Measurements from ENCODE around the gene DHDH. TPM values are rescaled to one million over a fixed set of nuclear protein-coding genes. Genes with fewer than 3 reads are reported as not detected.
A peak's percentile ranks its signal among the peaks of the same experiment; 100 is the strongest.

The DHDH gene
- total RNA-seq, 1 donor from 2014 or later = not detected

DNA sequence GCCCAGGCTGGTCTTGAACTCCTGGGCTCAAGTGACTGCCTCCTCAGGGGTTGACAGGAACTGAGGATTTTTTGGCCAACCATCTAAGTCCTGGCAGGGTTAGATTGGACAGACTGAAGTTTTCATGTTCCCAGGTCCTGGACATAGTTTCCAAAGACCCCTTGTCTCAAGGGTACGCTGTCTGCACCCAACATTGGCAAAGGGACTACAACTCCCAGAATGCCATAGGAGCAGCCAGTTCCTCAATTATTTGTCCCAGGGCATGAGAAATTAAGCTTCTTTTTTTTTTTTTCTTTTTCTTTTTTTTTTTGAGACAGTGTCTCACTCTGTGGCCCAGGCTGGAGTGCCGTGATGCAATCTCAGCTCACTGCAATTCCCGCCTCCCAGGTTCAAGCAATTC lies 52.7 kb downstream of the DHDH start:
- DNase-seq (no peak), ATAC-seq (no peak)
- intact Hi-C loops (cut with micrococcal nuclease) = no loop called here

DNA sequence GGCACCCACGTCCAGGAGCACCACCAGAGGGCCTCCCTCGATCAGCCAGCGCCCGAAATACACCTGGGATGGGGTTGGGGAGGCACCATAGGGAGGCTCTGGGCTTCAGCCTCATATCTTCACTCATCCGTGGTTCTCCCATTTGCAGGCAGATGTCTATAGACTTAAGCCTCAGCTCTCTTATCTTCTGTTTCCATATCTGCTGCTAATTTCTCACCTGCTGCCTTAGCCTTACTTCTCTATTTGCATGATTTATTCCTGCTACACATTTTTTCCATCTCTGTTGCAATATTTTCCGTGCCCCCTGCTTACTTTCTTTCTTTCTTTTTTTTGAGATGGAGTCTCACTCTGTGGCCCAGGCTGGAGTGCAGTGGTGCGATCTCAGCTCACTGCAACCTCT lies 53.8 kb downstream of the DHDH start:
- no peak for DNase-seq
- intact Hi-C loops (cut with micrococcal nuclease) = no loop called here
- no peak for ATAC-seq

DNA sequence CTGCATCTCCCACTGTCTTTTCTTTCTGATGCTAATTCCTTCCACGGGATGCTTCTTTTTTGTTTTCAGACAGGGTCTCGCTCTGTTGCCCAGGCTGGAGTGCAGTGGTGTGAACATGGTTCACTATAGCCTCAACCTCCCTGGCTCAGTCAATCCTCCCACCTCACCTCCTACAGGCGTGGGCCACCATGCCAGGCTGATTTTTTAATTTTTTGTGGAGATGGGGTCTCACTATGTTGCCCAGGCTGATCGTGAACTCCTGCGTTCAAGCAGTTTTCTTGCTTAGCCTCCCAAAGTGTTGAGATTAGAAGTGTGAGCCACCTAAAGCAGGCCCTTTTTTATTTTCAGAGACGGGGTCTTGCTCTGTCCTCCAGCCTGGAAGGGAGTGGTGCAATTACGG lies 54.8 kb downstream of the DHDH start:
- intact Hi-C loops (cut with micrococcal nuclease) = no loop called here
- DNase-seq (no peak), ATAC-seq (no peak)

DNA sequence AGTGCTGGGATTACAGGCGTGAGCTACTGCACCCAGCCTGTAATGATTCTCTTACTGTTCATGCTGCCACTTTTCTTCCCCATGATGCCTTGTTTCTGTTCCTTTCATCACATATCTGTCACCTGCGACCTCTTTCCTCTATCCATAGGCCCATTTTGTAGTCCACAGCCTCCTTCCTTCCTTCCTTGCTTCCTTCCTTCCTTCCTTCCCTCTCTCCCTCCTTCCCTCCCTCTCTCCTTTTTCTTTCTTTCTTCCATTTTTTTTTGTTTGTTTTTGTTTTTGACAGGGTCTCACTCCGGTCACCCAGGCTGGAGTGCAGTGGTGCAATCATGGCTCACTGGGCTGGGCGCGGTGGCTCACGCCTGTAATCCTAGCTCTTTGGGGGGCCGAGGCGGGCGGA lies 55.4 kb downstream of the DHDH start:
- intact Hi-C loops (cut with micrococcal nuclease) = no loop called here
- DNase-seq (no peak), ATAC-seq (no peak)

DNA sequence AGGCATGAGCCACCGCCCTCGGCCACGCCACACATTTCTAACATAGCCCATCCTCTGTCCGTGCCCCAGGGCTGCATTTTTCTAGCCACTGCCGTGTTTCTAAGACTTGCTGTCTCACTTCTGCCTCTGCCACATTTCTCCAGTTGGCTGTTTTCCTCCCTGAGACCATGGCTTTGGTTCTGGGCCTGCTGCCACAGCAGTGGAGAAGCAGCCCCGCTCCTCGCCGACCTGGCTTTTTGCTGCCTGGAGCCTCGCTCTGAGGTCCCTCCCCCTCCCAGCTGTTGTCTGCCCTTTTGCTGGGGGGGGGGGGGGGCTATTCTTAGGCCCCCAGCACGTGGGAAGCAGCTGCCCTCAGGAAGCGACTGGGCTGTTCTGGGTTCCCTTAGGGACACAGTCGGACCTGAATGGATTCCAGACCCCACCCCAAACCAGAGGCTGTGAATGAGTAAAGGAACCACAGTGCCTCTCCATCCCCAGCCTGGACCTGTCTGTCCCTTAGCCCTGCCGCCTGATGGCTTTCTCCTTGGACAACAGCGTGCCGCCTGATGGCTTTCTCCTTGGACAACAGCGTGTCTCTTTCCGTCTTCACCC lies 56.3 kb downstream of the DHDH start:
- intact Hi-C loops (cut with micrococcal nuclease) = no loop called here
- DNase-seq (peak; percentile 63), ATAC-seq (peak; percentile 7)

DNA sequence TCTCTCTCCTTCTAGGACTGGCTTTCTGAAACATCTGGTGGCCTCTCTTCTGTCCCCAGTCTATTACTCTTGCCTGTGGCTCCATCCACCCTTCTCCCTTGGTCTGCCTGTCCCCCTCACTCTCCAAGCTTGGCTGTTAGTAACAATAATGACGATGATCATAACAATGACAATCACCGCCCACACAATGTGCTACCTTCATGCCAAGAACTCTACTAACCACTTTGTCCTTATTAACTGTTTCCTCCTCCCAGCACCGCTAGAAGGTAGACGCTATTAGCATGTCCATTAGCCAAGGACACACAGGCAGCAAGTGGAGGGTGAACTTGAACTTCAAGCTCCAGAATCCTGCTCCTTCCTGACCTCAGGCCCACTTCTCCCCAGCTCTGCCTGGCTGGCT lies 56.9 kb downstream of the DHDH start:
- intact Hi-C loops (cut with micrococcal nuclease) = no loop called here
- ATAC-seq = no peak

DNA sequence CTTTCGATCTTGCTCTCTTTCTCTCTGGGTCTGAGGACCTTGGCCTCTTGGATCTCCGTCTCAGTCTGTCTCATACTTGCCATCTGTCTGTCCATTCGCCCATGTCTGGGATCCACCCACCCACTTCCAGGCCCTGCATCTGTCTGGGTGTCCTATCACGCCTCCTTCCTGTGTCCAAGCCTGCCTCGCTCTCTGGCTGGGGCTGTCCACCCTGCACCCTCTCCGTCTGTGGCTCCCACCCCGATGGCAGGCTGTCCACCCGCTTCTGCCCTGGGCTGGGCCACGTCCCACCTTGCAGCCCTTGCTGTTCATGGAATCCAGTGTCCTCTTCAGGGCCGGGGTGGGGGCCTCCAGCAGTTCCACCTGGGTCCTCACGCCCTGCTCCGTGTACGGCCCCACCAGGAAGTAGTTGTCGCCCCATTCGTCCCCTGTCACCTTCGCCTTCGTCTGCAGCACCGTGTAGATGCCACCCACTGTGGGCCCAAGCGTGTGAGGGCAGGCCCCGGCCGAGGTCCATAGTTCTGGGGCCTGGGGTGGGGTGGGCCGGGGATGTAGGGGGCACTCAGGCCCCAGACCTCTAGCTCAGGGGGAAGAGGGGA lies 57.6 kb downstream of the DHDH start:
- intact Hi-C loops (cut with micrococcal nuclease) = no loop called here
- ATAC-seq (no peak), DNase-seq (no peak)

More for the DNA sequence above, 56.9 kb downstream of the DHDH start:
- DNase-seq = no peak

DNA sequence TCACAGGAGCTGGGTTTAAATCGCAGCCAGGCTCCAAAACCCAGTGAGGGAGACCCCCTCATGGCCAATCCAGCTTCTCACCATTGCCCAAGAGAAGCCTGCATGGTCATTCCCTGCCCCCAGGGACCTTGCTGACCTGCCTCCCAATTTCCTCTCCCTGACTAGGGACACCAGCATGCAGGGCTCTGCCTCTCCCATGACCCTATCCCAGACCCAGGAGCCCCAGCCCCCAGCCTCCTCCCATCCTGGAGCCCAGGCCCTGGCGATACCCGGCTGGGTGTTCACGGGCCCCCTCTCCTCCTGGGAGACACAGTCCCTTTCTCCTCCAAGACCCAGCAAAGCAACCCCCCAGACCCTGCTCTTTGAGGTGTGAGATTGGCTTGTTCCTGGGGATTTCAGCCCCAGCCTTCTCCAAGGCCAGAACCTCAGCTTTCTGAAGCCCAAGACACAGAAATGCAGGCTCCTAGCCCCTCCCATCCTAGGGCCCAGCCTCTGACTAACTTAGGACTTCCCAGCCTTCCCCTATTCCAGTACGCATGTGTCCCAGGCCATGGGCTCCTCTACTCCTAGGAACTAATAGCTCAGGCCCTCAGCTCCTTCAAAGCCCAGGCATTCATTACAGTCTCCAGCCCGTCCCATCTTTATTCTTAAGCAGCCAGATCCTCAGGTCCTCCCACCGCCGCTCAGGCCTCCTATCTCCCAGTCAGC lies 58.5 kb downstream of the DHDH start:
- intact Hi-C loops (cut with micrococcal nuclease) = no loop called here
- DNase-seq (peak; percentile 61), ATAC-seq (peak; percentile 60)

DNA sequence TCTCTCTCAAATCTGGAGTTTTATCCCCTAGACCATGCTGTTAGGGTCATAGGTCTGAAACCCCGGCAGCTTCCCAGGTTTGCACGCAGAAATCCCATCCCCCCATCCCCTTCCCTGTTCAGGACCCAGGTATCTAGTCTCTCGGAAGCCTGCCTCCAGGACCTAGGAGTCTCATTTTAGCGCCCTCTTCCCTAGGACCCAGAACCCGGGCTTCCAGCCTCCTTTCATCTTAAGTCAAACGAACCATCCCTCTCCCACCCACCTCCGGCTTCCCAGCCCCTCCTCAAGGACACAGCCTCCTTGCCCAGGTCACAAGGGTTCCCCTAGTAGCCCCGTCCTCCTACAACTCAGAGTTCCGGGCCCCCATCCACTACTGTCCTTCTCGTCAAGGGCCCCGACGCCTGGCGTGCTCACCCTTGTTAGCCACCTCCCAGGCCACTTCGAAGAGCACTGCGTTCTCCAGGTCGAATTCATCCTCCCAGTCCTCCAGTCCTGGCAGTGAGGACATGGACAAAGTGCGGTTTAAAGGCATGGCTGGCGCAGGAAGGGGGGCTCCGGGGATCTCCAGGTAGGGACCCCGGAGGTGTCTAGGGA lies 59.2 kb downstream of the DHDH start:
- intact Hi-C loops (cut with micrococcal nuclease) = no loop called here
- DNase-seq (no peak), ATAC-seq (peak; percentile 2)

DNA sequence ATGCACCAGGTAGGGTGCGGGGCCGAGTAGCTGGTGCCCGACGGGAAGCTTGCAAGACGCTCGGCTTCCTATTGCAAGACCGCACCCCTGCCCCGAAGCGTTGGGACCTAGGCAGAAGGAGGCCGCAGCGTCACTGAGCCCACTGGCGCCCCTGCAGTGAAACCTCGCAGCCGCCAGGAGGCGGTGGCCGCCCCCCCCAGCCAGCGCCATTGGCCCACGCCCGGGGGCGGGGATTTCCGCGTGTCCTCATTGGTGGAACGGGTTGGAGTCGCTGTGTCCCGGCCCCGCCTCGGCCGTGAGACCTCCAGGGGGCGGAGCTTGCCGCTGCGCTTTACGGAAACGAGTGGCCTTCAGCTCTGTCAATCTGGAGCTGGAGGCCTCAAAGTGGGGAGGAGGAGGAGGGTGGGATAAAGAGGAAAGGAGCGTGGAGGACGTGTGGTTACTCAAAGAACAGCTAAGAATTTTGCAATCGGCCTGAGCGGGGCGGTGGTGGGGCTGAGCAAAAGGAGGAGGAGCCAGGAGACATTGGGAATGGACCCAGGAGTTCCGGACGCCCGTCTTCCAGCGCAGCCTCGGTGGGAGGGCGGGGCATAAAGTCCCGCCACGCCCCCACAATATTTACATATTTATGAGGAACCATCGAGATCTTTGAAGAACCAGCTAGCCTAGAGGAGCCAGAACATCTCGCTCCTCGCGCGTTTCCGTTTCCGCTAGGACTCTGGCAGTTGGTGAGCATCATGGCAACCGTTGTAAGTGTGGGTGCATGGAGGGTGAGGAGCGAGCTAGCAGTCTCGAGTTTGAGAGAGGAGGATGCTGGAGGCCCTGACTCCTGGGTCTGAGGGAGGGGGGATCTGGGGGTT lies 59.9 kb downstream of the DHDH start, which contains the start of the genes GYS1 and RUVBL2:
GYS1 (minus strand) TSS at position 135 of the 860 bp plus-strand sequence. CDS start 197 bp downstream, outside the sequence.
RUVBL2 (plus strand) TSS at position 713 of the 860 bp plus-strand sequence; CDS start at position 738, 25 bp downstream.
- intact Hi-C loops (cut with micrococcal nuclease) = no loop called here
- ATAC-seq = peak; percentile 90
- peak; percentile 100 for DNase-seq

DNA sequence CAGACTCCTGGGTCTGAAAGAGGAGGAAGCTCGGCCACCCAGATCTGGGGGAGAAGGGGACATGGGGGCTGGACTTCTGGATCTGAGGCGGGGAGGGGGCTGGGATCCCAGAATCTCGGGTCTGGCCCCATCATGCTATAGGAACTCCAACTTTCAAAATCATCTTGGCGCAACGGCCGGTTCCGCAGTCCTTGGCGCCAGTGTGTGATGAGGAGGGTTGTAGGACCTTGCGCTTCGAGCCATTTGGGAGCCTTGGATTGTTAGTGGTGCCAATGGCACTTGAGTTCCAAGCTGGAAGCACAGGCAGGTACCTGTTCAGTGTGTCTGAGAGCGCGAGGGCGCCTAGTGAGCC lies 60.5 kb downstream of the DHDH start:
- intact Hi-C loops (cut with micrococcal nuclease) = no loop called here
- ATAC-seq = no peak

More for the DNA sequence above, 60.5 kb downstream of the DHDH start:
- DNase-seq = no peak

Other genes with a start within 250 kb of the DHDH start
- gene FUT2, start 237.7 kb upstream of the DHDH start, total RNA-seq = not detected
- 3.0 TPM for gene MAMSTR, start 214.0 kb upstream of the DHDH start, total RNA-seq
- 13.7 TPM for gene RASIP1, start 193.1 kb upstream of the DHDH start, total RNA-seq
- gene IZUMO1, start 186.8 kb upstream of the DHDH start, total RNA-seq = 1.0 TPM
- gene FUT1, start 181.1 kb upstream of the DHDH start, total RNA-seq = 1.6 TPM
- not detected for gene FGF21, start 178.2 kb upstream of the DHDH start, total RNA-seq
- 64.6 TPM for gene BCAT2, start 122.7 kb upstream of the DHDH start, total RNA-seq
- gene HSD17B14, start 97.2 kb upstream of the DHDH start, total RNA-seq = 1.2 TPM
- 22.2 TPM for gene PLEKHA4, start 65.1 kb upstream of the DHDH start, total RNA-seq
- 63.0 TPM for gene PPP1R15A, start 61.3 kb upstream of the DHDH start, total RNA-seq
- not detected for gene TULP2, start 35.0 kb upstream of the DHDH start, total RNA-seq
- gene NUCB1, start 33.4 kb upstream of the DHDH start, total RNA-seq = 265 TPM
- gene BAX, start 21.2 kb downstream of the DHDH start, total RNA-seq = 22.0 TPM
- 684 TPM for gene FTL, start 31.6 kb downstream of the DHDH start, total RNA-seq
- 103 TPM for gene GYS1, start 59.6 kb downstream of the DHDH start, total RNA-seq
- 44.4 TPM for gene RUVBL2, start 60.2 kb downstream of the DHDH start, total RNA-seq
- not detected for gene LHB, start 83.4 kb downstream of the DHDH start, total RNA-seq
- gene CGB3, start 90.6 kb downstream of the DHDH start, total RNA-seq = not detected
- not detected for gene CGB2, start 98.2 kb downstream of the DHDH start, total RNA-seq
- not detected for gene CGB1, start 103.2 kb downstream of the DHDH start, total RNA-seq
- not detected for gene CGB5, start 110.1 kb downstream of the DHDH start, total RNA-seq
- gene CGB8, start 115.4 kb downstream of the DHDH start, total RNA-seq = not detected
- gene CGB7, start 124.0 kb downstream of the DHDH start, total RNA-seq = not detected
- gene NTF4, start 131.1 kb downstream of the DHDH start, total RNA-seq = not detected
- 0.42 TPM for gene KCNA7, start 139.0 kb downstream of the DHDH start, total RNA-seq
- 139 TPM for gene SNRNP70, start 151.8 kb downstream of the DHDH start, total RNA-seq
- 19.8 TPM for gene LIN7B, start 180.7 kb downstream of the DHDH start, total RNA-seq
- 1.2 TPM for gene C19orf73, start 185.4 kb downstream of the DHDH start, total RNA-seq
- gene PPFIA3, start 185.8 kb downstream of the DHDH start, total RNA-seq = 4.0 TPM
- 868 TPM for gene HRC, start 221.7 kb downstream of the DHDH start, total RNA-seq
- 26.6 TPM for gene TRPM4, start 224.1 kb downstream of the DHDH start, total RNA-seq

Data from left ventricle myocardium superior (tissue), 1 donor.